HepG2 (cell line): ENCODE measurements around the gene ANXA10. TPM values are rescaled to one million over a fixed set of nuclear protein-coding genes. Genes with fewer than 3 reads are reported as not detected.

ENCODE experiments used
- ATAC-seq: fragments of 200-7000 bp; cut with Tn5 transposase; 3 replicates; pipeline ENCODE4 v1.9.1; 2020; ENCODE audit warnings: mild to moderate bottlenecking, moderate library complexity
- BruUV-seq: library from RNA; stranded (reverse); fragments of 400-500 nt; replicated peaks from 2 replicates; lab custom pipeline; 2021; lab: Mats Ljungman, UMichigan
- CTCF ChIA-PET: fragments of 300-600 bp; formaldehyde crosslinking; extraction: SDS; loops from one replicate; lab custom pipeline; 2021; ENCODE audit warnings: low total read pairs, inconsistent platforms, low intra/inter-chr PET ratio; lab: Yijun Ruan, JAX
- POLR2A ChIA-PET: fragments of 350-600 bp; sonication (Branson Sonifier 250); formaldehyde crosslinking; loops from one replicate; lab custom pipeline; 2020; ENCODE audit warnings: antibody characterized with exemption, inconsistent platforms; lab: Yijun Ruan, JAX
- DNase-seq: peaks from one replicate; pipeline ENCODE4 v3.0.0-alpha.2; 2015; ENCODE audit warnings: low spot score
- FAIRE-seq: peaks from 3 replicates; lab custom pipeline; 2011; peaks lifted over from hg19 to GRCh38; lab: Jason Lieb, UNC
- H2AFZ ChIP-seq: one replicate; pipeline ENCODE4 v1.6.1; 2011; ENCODE audit warnings: low read length, inconsistent platforms
- H3K27ac ChIP-seq: fragments of 300-600 bp; 3 replicates; pipeline ENCODE4 v1.8.0; 2011; ENCODE audit warnings: mixed run types, mild to moderate bottlenecking, mixed read lengths, low read length, inconsistent platforms; ENCODE audit not compliant: insufficient read depth; ENCODE audit errors: extremely low read length
- H3K27me3 ChIP-seq, 2 experiments: fragments of 200-600 bp in 1 of 2; 2 replicates in 1 of 2; 3 replicates in 1 of 2; pipeline versions ENCODE4 v1.6.0 to v1.8.0; 2011; ENCODE audit warnings: low read length in 2 of 2, mild to moderate bottlenecking in 2 of 2, moderate library complexity in 2 of 2, inconsistent platforms in 1 of 2; ENCODE audit not compliant: insufficient read depth in 2 of 2, control insufficient read depth in 1 of 2
- H3K36me3 ChIP-seq, 2 experiments: fragments of 200-600 bp in 1 of 2; replicated peaks in 1 of 2; 2 replicates in 1 of 2; 3 replicates in 1 of 2; pipeline versions ENCODE4 v1.5.1 to v1.8.0; 2011; ENCODE audit warnings: low read length in 2 of 2, inconsistent platforms in 1 of 2; ENCODE audit not compliant: insufficient read depth in 2 of 2, control insufficient read depth in 1 of 2
- H3K4me1 ChIP-seq: 2 replicates; pipeline ENCODE4 v1.5.1; 2012; ENCODE audit warnings: low read length, inconsistent platforms; ENCODE audit not compliant: insufficient read depth
- H3K4me2 ChIP-seq: 2 replicates; pipeline ENCODE4 v1.6.0; 2011; ENCODE audit warnings: low read depth, low read length, inconsistent platforms
- H3K4me3 ChIP-seq, 3 experiments: fragments of 200-600 bp in 1 of 3; sonication (generic), shearing (Covaris generic) in 1 of 3; replicated peaks in 1 of 3; 2 replicates each; pipeline ENCODE4 v1.5.1; 2011 to 2016; ENCODE audit warnings: low read length in 3 of 3, inconsistent platforms in 2 of 3, low read depth in 2 of 3, mild to moderate bottlenecking in 2 of 3, control low read depth in 1 of 3, mixed read lengths in 1 of 3; ENCODE audit not compliant: insufficient read depth in 1 of 3
- H3K79me2 ChIP-seq: one replicate; pipeline ENCODE4 v1.6.1; 2011; ENCODE audit warnings: low read length, inconsistent platforms; ENCODE audit not compliant: insufficient read depth
- H3K9ac ChIP-seq: 2 replicates; pipeline ENCODE4 v1.6.0; 2011; ENCODE audit warnings: mild to moderate bottlenecking, low read depth, low read length, inconsistent platforms; ENCODE audit not compliant: insufficient read depth
- H3K9me3 ChIP-seq: 2 replicates; pipeline ENCODE4 v1.5.1; 2012; ENCODE audit warnings: mild to moderate bottlenecking, low read length
- H4K20me1 ChIP-seq: 2 replicates; pipeline ENCODE4 v1.6.0; 2011; ENCODE audit warnings: inconsistent platforms, mild to moderate bottlenecking, low read length, moderate library complexity; ENCODE audit not compliant: insufficient read depth
- AGO2 ChIP-seq: fragments of 200-400 bp; formaldehyde crosslinking; optimal IDR thresholded peaks from 2 replicates; pipeline ENCODE3; 2017; ENCODE audit warnings: mild to moderate bottlenecking, low read depth, low read length, moderate library complexity
- GATAD1 ChIP-seq: IDR thresholded peaks from 2 replicates; pipeline ENCODE4 v1.6.1; 2016; ENCODE audit warnings: missing genetic modification reagents, missing compliant biosample characterization
- IKZF1 ChIP-seq: fragments of 450-650 bp; IDR thresholded peaks from 2 replicates; pipeline ENCODE4 v1.7.1; 2016
- KMT2A ChIP-seq: sonication (generic); formaldehyde crosslinking; IDR thresholded peaks from 2 replicates; pipeline ENCODE4 v1.4.0; 2020; ENCODE audit warnings: missing genetic modification reagents
- MATR3 ChIP-seq: sonication (generic); formaldehyde crosslinking; IDR thresholded peaks from 2 replicates; pipeline ENCODE4 v1.4.0; 2020; ENCODE audit warnings: missing genetic modification reagents
- RXRA ChIP-seq: sonication (generic); formaldehyde crosslinking; IDR thresholded peaks from 2 replicates; pipeline ENCODE4 v1.5.1; 2020; ENCODE audit warnings: missing genetic modification reagents
- SMAD3 ChIP-seq: sonication (generic); formaldehyde crosslinking; IDR thresholded peaks from 2 replicates; pipeline ENCODE4 v1.4.0; 2020; ENCODE audit warnings: missing genetic modification reagents
- TAF15 ChIP-seq: fragments of 200-400 bp; formaldehyde crosslinking; IDR thresholded peaks from one replicate; pipeline ENCODE4 v1.6.1; 2018; ENCODE audit warnings: mild to moderate bottlenecking, low read depth, low read length; ENCODE audit not compliant: poor library complexity, severe bottlenecking
- TP53 ChIP-seq: sonication (generic); formaldehyde crosslinking; conservative IDR thresholded peaks from 2 replicates; pipeline ENCODE4 v1.4.0; 2020; ENCODE audit warnings: missing genetic modification reagents
- ZNF205 ChIP-seq: IDR thresholded peaks from 2 replicates; pipeline ENCODE4 v1.6.1; 2018; ENCODE audit warnings: missing biosample characterization, missing genetic modification reagents
- ZNF282 ChIP-seq: fragments of 450-650 bp; IDR thresholded peaks from 2 replicates; pipeline ENCODE4 v1.6.1; 2018; ENCODE audit not compliant: partially characterized antibody
- WGBS: methylation state at CpG from one replicate; pipeline ENCODE4 v1.1.6; 2017; ENCODE audit warnings: low lambda C conversion rate; 5-methylcytosine and 5-hydroxymethylcytosine counted together
- in situ Hi-C: cut with HindIII; loops from 2 replicates; pipeline ENCODE4 v1.10.0; 2017; ENCODE audit warnings: low pct_unique_long_range_greater_than_20kb; ENCODE audit not compliant: extremely low pct_ligation_motif_present
- intact Hi-C: fragments of 100-400 bp; cut with micrococcal nuclease; formaldehyde crosslinking; loops from one replicate; pipeline ENCODE4 v1.10.0; 2022; ENCODE audit not compliant: unreplicated experiment
- polyA plus RNA-seq, 8 experiments: library from polyadenylated mRNA; depleted of rRNA in 3 of 8; stranded (reverse) in 7 of 8; unstranded in 1 of 8; fragments of >200 nt; fragmentation: Illumina TruSeq in 4 of 8; extraction: Trizol in 4 of 8; gene quantifications; 2 replicates each; pipeline versions ENCODE4 v1.2.1 to v1.2.3, GENCODE V29; 2011 to 2016; ENCODE audit warnings: low read depth in 4 of 8, missing spikeins in 1 of 8, mixed read lengths in 1 of 8; ENCODE audit not compliant: insufficient read depth in 1 of 8
- total RNA-seq, 5 experiments: library from RNA; depleted of rRNA; stranded (reverse); fragments of >200 nt; fragmentation: Illumina TruSeq; extraction: Trizol; gene quantifications; 2 replicates each; pipeline ENCODE4 v1.2.3, GENCODE V29; 2016; ENCODE audit warnings: low read depth in 1 of 5
- TF ChIP-seq, protein P1 (sequence below): sonication (generic); formaldehyde crosslinking; IDR thresholded peaks from 2 replicates; pipeline ENCODE4 v1.4.0; 2020; ENCODE audit warnings: mild to moderate bottlenecking, missing genetic modification reagents
- TF ChIP-seq, protein P2 (sequence below): sonication (generic); formaldehyde crosslinking; IDR thresholded peaks from 2 replicates; pipeline ENCODE4 v1.5.0; 2020; ENCODE audit warnings: missing genetic modification reagents
- TF ChIP-seq, protein P3 (sequence below): sonication (generic); formaldehyde crosslinking; IDR thresholded peaks from 2 replicates; pipeline ENCODE4 v1.5.1; 2020; ENCODE audit warnings: missing genetic modification reagents, mild to moderate bottlenecking, borderline replicate concordance
- TF ChIP-seq, protein P4 (sequence below): sonication (generic); IDR thresholded peaks from 2 replicates; pipeline ENCODE4 v1.6.1; 2016; ENCODE audit warnings: low read depth, borderline replicate concordance

The ANXA10 gene
- total and polyA plus RNA-seq, 2 of the 13 experiments (the other 11 are each of a cell fraction or from before 2014, with no cell fraction given), result 0.08 TPM; not detected in 1

DNA sequence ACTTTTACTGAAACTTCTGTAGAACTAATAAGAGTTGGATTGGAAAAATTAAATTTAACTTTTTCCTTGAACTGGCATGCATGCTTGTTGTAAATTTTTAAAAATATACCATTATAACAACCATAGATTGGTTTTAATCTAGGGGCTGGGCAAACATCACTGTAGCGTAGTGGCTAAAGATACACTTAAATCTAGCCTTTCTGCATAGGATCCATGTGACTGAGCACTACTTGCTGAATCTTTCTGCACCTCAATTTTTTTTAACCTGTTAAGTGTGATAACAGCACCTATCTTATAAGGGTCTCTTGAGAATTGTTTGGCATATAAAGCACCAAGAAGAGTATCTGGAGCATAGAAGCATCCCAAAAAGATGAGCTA lies 4.1 kb downstream of the ANXA10 start (continued):
- TF ChIP-seq, protein P1, sequence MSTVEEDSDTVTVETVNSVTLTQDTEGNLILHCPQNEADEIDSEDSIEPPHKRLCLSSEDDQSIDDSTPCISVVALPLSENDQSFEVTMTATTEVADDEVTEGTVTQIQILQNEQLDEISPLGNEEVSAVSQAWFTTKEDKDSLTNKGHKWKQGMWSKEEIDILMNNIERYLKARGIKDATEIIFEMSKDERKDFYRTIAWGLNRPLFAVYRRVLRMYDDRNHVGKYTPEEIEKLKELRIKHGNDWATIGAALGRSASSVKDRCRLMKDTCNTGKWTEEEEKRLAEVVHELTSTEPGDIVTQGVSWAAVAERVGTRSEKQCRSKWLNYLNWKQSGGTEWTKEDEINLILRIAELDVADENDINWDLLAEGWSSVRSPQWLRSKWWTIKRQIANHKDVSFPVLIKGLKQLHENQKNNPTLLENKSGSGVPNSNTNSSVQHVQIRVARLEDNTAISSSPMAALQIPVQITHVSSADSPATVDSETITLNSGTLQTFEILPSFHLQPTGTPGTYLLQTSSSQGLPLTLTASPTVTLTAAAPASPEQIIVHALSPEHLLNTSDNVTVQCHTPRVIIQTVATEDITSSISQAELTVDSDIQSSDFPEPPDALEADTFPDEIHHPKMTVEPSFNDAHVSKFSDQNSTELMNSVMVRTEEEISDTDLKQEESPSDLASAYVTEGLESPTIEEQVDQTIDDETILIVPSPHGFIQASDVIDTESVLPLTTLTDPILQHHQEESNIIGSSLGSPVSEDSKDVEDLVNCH (CRISPR knock-in tag), result no peak
- TF ChIP-seq ZNF205 (CRISPR knock-in tag), result no peak
- TF ChIP-seq KMT2A (CRISPR knock-in tag), result no peak
- TF ChIP-seq, protein P2, sequence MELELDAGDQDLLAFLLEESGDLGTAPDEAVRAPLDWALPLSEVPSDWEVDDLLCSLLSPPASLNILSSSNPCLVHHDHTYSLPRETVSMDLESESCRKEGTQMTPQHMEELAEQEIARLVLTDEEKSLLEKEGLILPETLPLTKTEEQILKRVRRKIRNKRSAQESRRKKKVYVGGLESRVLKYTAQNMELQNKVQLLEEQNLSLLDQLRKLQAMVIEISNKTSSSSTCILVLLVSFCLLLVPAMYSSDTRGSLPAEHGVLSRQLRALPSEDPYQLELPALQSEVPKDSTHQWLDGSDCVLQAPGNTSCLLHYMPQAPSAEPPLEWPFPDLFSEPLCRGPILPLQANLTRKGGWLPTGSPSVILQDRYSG (CRISPR knock-in tag), result no peak
- TF ChIP-seq TP53 (CRISPR knock-in tag), result no peak

DNA sequence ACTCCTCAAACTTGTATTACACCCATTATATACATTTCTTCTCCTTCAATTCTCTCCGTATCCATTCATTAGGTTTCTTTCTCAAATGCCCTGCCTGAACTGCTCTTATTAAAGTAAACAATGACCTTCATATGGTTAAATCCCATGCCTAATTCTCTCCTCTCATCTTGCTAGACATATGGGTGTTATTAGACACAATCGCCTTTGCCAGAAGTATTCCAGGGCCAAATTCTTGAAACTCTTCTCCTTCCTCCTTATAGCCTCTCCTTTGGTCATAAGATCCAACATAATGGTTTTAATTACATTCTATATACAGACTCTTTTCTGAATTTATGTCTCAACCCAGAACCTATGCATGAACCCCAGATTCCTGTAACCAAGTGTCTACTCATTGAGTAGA lies 4.8 kb downstream of the ANXA10 start:
- Histone ChIP-seq H4K20me1 (no peaks in the 10 kb centered on the region), H2AFZ (no peak overlapping the region), H3K9me3 (no peaks in the 10 kb centered on the region), H3K27me3 (no peaks in the 10 kb centered on the region), H3K79me2 (no peaks in the 10 kb centered on the region), H3K4me3 (no peak overlapping the region), H3K36me3 (no peaks in the 10 kb centered on the region), H3K9ac (no peak overlapping the region), H3K4me1 (no peaks in the 10 kb centered on the region), H3K27ac (no peak overlapping the region), H3K4me2 (no peak overlapping the region)
- FAIRE-seq (no peak), DNase-seq (no peak), ATAC-seq (no peak)
- 3% methylated on average over 2 of the region's 2 CpGs for WGBS
- no TSS peak for BruUV-seq
- in situ Hi-C loops (loop anchor here (25.0 kb wide), 1 partner anchor 1085 kb away; no protein-coding TSS in a partner anchor), intact Hi-C loops (no loop called here)
- POLR2A ChIA-PET, result no interaction called here
- CTCF ChIA-PET, result no interaction called here
- TF ChIP-seq TAF15 (no peak), ZNF282 (no peak), AGO2 (no peak), GATAD1 (CRISPR knock-in tag) (no peak), IKZF1 (no peak), SMAD3 (CRISPR knock-in tag) (no peak), MATR3 (CRISPR knock-in tag) (no peak), RXRA (CRISPR knock-in tag) (no peak)
- TF ChIP-seq, protein P3, sequence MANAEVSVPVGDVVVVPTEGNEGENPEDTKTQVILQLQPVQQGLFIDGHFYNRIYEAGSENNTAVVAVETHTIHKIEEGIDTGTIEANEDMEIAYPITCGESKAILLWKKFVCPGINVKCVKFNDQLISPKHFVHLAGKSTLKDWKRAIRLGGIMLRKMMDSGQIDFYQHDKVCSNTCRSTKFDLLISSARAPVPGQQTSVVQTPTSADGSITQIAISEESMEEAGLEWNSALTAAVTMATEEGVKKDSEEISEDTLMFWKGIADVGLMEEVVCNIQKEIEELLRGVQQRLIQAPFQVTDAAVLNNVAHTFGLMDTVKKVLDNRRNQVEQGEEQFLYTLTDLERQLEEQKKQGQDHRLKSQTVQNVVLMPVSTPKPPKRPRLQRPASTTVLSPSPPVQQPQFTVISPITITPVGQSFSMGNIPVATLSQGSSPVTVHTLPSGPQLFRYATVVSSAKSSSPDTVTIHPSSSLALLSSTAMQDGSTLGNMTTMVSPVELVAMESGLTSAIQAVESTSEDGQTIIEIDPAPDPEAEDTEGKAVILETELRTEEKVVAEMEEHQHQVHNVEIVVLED (CRISPR knock-in tag), result no peak
- TF ChIP-seq, protein P4, sequence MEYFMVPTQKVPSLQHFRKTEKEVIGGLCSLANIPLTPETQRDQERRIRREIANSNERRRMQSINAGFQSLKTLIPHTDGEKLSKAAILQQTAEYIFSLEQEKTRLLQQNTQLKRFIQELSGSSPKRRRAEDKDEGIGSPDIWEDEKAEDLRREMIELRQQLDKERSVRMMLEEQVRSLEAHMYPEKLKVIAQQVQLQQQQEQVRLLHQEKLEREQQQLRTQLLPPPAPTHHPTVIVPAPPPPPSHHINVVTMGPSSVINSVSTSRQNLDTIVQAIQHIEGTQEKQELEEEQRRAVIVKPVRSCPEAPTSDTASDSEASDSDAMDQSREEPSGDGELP, result no peak
